Renal cortex interstitium (tissue), 11 donors: ENCODE measurements around the gene DCTD. TPM values are rescaled to one million over a fixed set of nuclear protein-coding genes. Genes with fewer than 3 reads are reported as not detected.
A peak's percentile ranks its signal among the peaks of the same experiment; 100 is the strongest.

Experiments
- DNase-seq, 11 donors: peaks; one replicate each; pipeline ENCODE4 v3.0.0-alpha.2; 2013; ENCODE audit warnings: low read depth in 9 of 11, low spot score in 4 of 11; ENCODE audit errors: extremely low read depth in 1 of 11
- polyA plus RNA-seq, 3 donors: library from polyadenylated mRNA; unstranded; fragments of 120-200 nt; gene quantifications; one replicate each; pipeline ENCODE4 v1.2.1, GENCODE V29; 2013; ENCODE audit not compliant: insufficient read length in 3 of 3

The DCTD gene
- polyA plus RNA-seq, 3 donors = 109 to 126 (median 124) TPM

- no peak for DNase-seq
Observed at GRCh38 chr4:182880387-182881356, 36.5 kb downstream of the DCTD start.

- DNase-seq = no peak
Observed at GRCh38 chr4:182879913-182880312, 37.3 kb downstream of the DCTD start.

GRCh38 chr4:182878633-182879495 lies 38.3 kb downstream of the DCTD start:
- DNase-seq = no peak

GRCh38 chr4:182877326-182877883 lies 39.8 kb downstream of the DCTD start:
- DNase-seq = no peak

GRCh38 chr4:182876427-182876826 lies 40.8 kb downstream of the DCTD start:
- DNase-seq = no peak

- DNase-seq = no peak
Observed at GRCh38 chr4:182875453-182876405, 41.5 kb downstream of the DCTD start.

GRCh38 chr4:182874797-182875345 lies 42.3 kb downstream of the DCTD start:
- DNase-seq = no peak

GRCh38 chr4:182874304-182874751 lies 42.9 kb downstream of the DCTD start:
- peak in 1 of 11 donors; percentile 46 for DNase-seq

GRCh38 chr4:182873726-182874125 lies 43.5 kb downstream of the DCTD start:
- no peak for DNase-seq

GRCh38 chr4:182873289-182873688 lies 43.9 kb downstream of the DCTD start:
- no peak for DNase-seq

- DNase-seq = no peak
Observed at GRCh38 chr4:182872886-182873285, 44.3 kb downstream of the DCTD start.

GRCh38 chr4:182871616-182872015 lies 45.6 kb downstream of the DCTD start:
- DNase-seq = no peak

GRCh38 chr4:182869697-182870096 lies 47.5 kb downstream of the DCTD start:
- no peak for DNase-seq

- peak in 2 of 11 donors; percentile 43 to 58 for DNase-seq
Observed at GRCh38 chr4:182866746-182867145, 50.4 kb downstream of the DCTD start.

GRCh38 chr4:182863501-182863900 lies 53.7 kb downstream of the DCTD start:
- DNase-seq = no peak

GRCh38 chr4:182862921-182863320 lies 54.3 kb downstream of the DCTD start:
- DNase-seq = no peak

GRCh38 chr4:182862141-182862875 lies 54.9 kb downstream of the DCTD start:
- DNase-seq = no peak
